ENCODE results near the gene C10orf105.

Gene C10orf105

GRCh38 chr10:71675295-71675970, 44.1 kb downstream of the C10orf105 start:
- no peak for DNase-seq

DNA sequence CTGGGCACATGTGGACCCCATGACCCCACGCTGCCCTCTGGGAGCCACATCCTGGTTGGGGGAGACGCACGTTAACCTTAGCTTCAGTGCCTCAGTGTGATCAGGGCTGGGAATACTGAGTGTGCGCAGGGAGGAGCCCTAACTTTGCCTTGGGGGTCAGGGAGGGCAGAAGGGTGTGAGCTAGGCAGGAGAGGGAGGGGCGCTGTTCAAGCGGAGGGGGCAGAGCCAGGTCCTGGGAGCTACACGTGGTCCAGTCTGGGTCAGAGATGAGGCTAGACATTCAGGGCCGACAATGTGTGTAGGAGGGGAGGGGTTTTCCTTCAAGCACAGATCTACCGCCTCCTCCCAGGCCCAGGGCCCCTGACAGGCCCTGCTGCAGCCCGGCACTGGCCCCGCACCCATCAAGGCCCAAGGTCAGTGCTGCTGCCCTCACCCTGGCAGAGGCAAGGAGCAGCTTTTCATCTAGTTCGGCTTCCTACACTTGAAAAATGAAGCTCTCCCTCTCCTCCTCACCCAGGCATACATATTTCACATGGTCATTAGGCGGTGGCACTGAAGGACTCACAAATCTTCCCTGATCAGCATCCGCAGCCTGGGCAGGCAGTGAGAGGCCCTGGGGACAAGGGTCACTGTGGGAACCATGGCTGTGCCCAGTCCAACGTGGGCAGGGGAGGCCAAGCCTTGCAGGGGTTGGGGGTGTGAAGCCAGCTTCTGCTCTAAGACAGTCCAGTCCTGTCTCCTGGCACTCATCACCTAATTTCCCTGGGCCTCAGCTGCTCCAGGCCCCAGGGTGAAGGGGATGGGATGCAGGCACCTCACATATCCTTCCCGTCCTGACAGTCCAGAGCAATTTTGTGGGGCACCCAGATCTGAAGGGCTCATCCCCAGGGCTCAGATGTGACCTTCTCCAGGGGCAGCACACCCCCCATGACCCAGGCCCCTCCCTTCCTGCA, 47.3 kb downstream of the C10orf105 start:
- no peak for DNase-seq

DNA sequence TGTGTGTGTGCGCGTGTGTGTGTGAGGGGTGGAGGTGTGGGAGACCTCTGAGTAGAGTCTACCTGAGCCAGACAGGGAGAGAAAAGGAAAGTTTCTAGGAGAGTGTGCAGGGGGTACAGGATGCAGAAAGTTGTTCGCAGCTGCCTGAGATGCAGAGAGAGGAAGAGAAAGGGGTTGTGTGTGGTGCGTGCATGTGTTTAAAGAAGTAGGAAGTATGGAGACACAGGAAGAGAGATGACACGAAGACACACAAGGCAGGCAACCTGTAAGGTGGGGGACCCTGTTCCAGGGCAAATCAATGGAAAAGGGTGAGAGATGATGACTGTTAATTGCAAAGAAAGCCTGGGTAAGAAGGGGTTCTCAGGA, 52.2 kb downstream of the C10orf105 start:
- no peak for DNase-seq

DNA sequence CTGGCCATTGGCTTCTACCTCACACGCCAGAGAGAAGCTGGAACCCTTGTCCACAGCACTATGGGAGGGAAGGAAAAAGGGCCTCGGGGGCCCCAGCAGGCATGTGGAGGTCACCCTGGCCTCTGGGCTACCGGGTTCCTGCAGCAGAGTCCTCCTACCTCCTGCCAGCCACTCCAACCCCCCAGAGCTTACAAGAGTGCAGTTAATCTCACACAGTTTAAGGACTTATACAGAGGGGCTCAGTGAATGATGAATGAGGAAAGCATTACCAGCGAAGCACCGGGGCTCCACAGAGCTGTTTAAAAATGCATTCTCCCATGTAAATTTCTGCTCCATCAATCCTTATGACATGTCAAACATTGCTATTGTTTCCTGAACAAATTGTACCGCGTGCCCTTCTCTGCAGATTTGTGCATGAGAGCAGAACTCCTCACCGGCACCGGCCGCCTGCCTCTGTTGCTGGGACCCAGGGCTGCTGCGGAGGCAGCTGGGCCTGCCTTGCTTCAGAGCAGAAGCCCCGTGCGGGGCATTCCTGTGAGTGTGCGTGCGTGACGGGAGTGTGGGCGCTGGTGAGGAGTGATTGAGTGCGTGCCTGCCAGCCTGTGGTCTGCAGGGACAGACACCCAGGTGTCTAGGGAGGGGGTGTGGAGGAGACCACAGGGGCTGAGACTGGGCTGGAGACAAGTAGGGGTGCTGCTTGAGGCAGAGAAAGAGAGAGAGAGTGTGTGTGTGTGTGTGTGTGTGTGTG, 52.8 kb downstream of the C10orf105 start:
- no peak for DNase-seq

DNA sequence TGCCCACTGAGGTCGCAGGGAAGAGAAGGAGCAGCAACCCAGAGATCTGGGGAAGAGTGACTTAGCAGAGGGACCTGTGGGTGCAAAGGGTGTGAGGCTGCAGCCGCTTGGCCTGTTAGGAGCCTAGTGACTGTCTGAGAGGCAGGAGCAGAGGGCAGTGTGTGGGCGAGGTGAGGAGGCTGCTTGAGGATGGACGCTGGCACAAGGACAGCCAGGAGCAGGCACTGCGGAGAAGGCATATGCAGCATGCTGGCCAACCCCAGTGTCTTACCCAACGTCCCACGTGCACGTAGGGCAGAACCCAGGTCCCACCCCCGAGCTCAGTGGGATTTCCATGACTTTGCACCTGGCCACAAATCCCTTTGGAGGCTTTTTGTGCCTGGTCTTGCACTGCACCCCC, 54.1 kb downstream of the C10orf105 start:
- DNase-seq: no peak

GRCh38 chr10:71664585-71664984, 55.0 kb downstream of the C10orf105 start:
- DNase-seq: no peak

DNA sequence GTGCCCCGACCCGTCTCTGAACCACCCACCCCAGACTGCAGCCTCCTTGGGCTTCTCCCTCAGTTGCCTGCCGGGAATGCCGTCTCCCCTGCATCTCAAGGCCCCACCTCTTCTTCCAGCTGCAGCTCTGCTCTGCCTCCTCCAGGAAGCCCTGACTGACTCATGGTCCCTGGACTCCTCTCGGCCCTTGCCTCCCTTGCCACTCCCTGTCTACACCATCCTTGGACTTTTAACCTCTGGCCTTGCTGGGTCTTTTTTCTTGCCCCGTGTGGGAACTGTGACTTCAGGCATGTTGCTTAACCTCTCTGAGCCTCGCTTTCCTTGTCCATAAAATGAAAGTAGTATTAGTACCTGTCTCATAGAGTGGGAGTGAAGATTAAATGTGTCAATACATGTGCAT, 56.3 kb downstream of the C10orf105 start:
- no peak for DNase-seq

DNA sequence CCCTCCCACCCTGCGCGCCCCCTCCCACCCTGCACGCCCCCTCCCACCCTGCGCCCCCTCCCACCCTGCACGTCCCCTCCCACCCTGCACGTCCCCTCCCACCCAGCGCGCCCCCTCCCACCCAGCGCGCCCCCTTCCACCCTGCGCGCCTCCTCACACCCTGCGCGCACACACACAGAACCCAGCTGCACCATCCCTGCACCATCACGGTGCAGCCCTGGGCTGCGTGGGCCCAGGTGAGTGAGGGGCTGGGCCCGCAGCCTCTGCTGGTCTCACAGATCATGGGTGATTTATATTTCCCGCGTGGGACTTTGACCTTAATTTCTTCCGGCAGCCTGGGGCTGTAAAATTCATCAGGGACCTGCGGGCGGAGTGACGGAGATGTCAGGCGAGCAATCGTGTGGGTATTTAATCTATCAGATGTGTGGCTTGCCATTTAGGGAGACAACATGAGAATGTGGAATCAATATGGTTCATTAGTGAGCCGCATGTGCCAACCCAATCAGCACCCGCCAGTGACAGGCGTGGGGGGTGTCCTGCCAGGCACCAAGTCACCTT, 57.7 kb downstream of the C10orf105 start:
- DNase-seq: no peak
